Renal pelvis (tissue), 4 donors: ENCODE results near the gene MAST4. TPM values are rescaled to one million over a fixed set of nuclear protein-coding genes. Genes with fewer than 3 reads are reported as not detected.

ENCODE experiments used
- DNase-seq: peaks from one replicate; pipeline ENCODE4 v3.0.0-alpha.2; 2013
- polyA plus RNA-seq, 3 donors: library from polyadenylated mRNA; unstranded; fragments of 120-200 nt; gene quantifications; one replicate each; pipeline ENCODE4 v1.2.1, GENCODE V29; 2013; ENCODE audit not compliant: insufficient read length in 3 of 3

Gene MAST4
- polyA plus RNA-seq, 3 donors, result 14.8 to 20.3 (median 19.0) TPM

DNA sequence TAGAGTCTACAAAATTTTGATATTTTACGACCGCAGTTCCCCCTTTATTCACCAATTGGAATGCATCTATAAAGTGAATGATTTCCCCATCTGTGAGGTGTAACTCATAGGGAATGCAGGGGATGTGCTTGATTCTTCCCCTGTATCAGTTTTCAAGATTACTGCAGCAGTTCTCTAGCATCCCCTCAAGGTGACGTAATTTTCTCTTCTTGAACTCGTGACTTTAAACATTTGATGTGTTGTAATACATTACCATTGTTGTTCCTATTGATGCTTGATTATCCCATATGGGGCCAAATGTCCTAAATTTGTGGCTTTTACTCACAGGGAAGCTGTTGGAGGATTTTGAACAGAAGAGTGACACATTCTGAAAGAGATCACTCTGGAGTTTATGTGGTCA lies 360.2 kb downstream of the MAST4 start:
- DNase-seq, result no peak

DNA sequence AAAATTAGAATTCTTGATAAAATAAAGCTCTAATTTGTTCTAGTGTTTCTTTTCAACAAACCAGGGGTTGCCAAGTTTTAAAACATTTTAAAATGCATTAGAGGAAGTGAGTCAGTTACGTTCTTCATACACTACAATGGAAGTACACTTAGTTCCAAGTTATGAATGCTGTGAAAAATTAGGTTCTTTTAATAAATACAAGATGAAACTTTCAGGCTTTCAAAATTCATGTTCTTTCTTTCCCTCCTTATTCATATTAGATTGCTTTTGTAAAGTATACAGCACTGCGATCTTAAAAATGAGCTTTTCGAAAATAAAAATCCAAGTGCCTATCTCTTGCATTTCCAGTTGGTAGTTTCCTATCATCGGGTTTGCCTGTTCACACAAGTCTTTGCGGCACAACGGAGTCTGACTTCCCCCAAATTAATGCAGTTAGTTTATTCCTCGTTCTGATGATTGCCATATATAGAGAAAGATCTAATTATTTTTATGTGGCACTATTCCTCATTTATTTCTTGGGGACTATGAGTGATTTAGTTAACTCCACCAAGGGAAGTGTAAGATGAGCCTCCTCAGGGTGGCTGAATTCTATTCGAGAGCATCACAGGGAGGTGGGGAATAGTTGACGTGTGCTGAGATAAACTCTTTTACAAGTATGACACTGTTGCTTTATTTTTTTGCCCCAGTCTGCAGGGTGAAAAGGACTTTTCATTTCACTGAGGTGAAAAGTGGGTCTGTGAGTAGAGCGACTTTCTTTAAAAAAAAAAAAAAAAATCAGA lies 362.2 kb downstream of the MAST4 start:
- DNase-seq, result no peak

- no peak for DNase-seq
Observed at GRCh38 chr5:66958980-66959641, 362.9 kb downstream of the MAST4 start.

DNA sequence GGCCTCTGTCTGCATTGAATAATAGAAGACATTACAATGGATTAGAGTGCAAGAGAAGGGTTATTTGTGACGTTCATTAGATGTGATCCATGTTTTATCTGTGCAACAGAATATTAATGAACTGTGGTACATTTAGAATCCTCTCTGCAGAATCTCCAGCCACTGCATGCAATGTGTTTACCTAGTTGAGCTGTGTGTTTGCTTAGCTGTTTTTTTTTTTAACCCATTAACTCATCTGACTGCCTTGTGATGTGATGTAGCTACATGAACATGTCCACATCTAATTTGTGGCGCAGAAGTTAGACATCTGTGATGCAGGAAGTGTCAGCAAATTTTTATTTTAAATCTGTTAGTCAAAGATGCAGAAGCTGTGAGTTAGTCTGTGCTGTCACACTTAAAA lies 363.5 kb downstream of the MAST4 start:
- DNase-seq, result no peak

DNA sequence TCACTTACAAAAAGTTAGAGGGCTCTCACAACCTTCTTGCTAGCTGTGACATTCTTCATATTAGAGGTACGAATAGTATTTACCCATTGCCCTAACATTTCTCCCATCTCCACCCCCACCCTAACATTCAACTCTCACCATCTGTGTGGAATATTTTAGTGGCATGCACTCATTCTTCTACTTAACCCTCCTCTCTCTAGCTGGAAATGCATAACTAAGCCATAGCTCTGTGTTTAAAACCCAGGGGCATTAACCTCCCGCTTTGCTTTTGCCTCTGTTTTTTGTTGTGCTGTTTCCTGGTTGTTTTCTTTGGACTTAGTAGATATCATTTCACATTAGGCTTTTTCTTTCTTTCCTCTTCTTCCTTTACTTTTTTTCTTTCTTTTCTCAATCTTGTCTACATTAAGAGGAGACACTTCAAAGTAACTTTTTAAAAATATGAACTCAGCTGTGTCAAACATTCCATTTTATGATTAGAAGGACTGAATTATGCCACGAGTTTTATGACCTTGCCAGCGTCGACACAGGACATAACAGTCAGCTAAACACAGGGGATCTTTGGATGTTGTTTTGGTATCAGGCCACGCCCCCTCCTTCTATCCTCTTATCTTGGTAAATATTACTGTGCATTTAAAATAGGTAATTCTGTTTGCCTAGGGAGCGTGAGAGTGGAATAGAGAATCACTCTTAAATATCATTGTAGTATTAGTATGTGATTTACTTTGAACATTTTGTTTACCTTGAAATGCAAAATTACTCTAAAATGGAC lies 364.4 kb downstream of the MAST4 start:
- no peak for DNase-seq

- no peak for DNase-seq
Observed at GRCh38 chr5:66963559-66963971, 367.4 kb downstream of the MAST4 start.

- no peak for DNase-seq
Observed at GRCh38 chr5:66966439-66966838, 370.2 kb downstream of the MAST4 start.

- no peak for DNase-seq
Observed at GRCh38 chr5:66967102-66967501, 370.9 kb downstream of the MAST4 start.

DNA sequence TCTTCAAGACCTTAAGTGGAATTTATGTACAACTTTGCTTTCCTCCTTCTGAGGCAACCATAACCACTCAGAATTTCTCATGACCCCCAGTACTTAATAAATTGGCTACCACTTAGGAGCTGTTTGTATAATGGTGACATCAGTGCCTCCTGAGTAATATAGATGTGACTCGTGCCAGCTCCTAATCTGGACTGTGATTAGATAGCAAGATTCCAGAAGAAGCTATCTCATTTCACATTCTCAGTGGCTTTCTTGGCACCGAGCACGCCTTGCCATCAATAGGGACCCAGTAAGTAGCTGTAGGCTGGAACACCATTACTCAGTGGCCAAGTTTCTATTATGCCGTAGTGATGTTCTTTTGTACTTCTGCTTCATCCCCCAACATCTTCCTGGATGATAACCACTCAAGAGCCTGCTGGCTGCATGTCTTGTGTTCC lies 371.7 kb downstream of the MAST4 start:
- no peak for DNase-seq

DNA sequence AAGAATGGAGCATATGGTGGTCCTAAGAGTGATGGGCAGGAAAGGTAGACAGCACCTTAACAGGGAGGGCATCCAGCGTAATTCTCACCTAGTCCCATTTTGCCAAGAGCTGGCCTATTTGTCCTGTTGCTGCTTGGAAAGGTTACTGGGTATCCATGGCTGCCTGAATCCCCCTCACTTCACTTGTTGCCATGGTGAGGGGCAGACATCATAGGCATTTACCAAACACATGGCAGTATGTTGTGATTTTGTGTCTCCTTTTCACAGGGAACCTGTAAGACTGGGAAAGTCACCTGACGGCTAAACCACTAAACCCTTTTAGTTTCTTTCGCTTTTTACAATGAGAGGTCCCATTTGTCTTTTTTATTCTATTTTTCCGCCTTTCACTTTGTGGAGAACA lies 373.3 kb downstream of the MAST4 start:
- no peak for DNase-seq

DNA sequence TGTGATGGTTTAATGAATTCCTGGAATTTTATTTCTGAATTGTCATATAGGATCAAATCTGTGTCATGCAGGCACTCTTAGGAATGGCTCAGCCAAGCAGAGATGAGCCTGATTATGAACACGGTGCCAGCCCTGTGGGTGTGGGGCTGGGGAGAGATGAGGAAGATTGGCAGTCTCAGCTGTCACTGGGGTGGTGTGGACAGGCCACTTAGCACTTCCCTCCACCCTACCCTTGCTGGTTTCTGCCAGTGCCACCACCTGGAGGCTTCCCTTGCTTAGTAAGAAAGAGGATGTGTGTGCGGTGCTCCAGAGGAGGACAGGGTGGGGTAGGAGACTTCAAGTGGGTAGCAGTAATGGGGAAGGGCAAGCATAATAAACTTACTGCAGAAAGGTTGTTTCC lies 373.8 kb downstream of the MAST4 start:
- DNase-seq, result no peak

GRCh38 chr5:66972004-66972403 lies 375.8 kb downstream of the MAST4 start:
- no peak for DNase-seq

GRCh38 chr5:66974256-66974655 lies 378.1 kb downstream of the MAST4 start:
- no peak for DNase-seq

DNA sequence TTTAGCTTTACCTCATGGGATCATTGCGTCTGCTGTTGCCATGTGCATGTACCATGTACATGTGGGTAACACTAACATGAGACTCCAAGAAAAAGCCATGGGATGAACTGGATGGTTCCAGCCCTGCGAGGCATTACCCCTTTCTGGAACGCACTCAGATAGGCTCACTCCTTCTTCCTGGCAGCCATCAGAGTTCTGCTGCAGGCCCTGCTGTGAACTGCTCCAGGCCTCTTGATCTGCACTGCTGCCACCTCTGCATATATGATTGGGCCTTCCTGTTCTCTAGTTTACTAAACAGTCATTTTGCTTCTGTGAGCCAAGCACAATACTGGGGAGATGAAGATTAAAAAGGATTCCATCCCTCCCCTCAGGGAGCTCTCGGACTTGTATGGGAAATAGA lies 379.9 kb downstream of the MAST4 start:
- no peak for DNase-seq

GRCh38 chr5:66979738-66980137 lies 383.5 kb downstream of the MAST4 start:
- DNase-seq, result no peak

DNA sequence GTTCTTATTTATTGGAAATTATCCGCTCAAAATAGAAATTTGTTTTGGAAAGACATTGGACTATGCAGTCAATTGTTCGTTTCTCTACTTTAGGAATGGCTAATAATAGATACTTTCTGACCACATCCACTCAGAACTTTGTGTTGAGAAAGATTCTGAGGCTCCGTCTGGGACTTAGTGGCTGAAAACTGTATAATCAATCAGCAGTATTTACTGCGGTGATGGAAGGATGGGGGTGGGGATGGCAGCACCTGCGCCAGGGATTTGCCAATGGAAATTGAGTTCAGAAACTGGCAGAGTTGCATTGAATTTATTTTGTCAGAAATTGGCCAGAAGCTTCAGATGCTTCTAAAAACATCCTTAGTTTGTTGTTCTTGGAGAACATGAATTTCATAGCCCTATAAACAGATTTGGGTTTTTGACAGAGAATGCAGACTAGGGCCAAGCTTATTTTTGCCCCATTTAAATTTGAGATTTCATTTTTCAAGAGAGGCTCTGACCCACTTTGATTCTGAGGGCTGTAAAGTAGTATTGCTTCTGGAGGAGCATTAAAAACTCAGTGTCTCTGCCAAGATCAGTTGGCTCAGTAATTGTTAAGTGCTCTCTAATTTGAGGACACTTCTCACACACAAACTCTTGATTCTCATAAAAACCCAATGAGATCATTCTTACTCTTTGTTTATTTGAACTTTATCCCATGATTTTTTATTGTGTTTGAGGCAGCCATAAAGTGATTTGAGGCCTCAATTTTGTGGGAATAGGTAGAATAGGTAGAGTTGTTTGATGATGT lies 385.3 kb downstream of the MAST4 start:
- DNase-seq, result no peak

DNA sequence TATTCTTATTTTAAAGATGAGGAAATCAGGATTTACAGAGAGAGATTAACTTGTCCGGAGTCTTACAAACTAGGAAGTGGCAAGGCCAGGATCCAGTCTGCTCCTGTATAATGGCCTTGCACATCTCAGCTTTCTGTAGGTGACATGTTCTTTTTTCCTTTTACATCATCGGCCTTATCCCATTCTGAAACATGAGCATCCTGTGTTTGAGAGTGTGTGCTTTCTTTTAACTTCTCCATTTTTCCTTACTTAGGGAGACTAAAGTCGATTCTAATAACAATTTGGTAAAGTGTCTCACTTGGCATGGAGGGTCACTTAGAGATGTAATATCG lies 385.8 kb downstream of the MAST4 start:
- no peak for DNase-seq

- no peak for DNase-seq
Observed at GRCh38 chr5:66982470-66982869, 386.3 kb downstream of the MAST4 start.

GRCh38 chr5:66985417-66985816 lies 389.2 kb downstream of the MAST4 start:
- DNase-seq, result no peak

DNA sequence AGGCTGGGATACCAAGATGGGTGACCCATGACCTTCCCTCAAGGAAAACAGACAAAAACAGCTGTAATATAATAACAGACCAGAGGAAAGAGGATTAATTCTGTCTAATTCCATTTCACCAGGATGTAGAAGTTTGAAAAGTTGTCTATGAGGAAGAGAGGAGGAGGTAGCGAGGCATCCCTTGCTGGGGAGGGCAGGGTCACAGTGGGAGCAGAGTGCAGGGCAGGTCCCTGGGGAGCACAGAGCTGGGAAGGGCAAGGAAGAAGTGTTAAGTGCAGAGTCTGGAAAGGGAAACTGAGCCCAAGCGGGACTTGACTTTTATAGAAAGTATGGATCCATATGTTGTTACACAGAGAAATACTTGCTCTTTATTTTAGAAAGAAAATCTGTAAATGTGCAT lies 389.8 kb downstream of the MAST4 start:
- DNase-seq, result no peak

GRCh38 chr5:66986534-66986933 lies 390.3 kb downstream of the MAST4 start:
- DNase-seq, result no peak

DNA sequence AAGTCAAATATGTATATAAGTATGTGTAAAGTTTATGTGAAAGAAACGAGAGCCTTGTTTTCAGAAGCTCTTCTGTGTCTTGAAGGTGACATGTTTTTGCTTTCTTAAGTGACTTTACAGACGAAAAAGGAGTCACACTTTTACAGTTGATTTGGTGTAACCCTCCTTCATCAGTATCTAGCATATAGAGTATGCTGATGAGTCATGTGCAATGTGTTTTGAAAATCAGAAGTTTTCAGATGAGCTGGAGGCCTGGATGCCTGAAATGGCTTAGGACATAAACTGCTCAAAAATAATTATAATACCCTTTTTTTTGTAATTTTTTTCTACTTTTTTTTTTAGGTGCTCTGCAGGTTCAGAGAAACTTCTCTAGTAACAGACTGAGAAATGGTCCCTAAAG lies 390.9 kb downstream of the MAST4 start:
- DNase-seq, result no peak
